ENCODE data around the gene ADCY7.

Gene ADCY7

GRCh38 chr16:50351116-50351515, 84.8 kb downstream of the ADCY7 start:
- no peak for DNase-seq

- no peak for DNase-seq
These were observed 85.6 kb downstream of the ADCY7 start for GRCh38 chr16:50351952-50352351.

GRCh38 chr16:50354082-50354481, 87.7 kb downstream of the ADCY7 start:
- DNase-seq = no peak

- DNase-seq = no peak
These were observed 88.5 kb downstream of the ADCY7 start for GRCh38 chr16:50354629-50355456.

GRCh38 chr16:50359626-50360025, 93.3 kb downstream of the ADCY7 start:
- DNase-seq = no peak

GRCh38 chr16:50360033-50360778, 93.9 kb downstream of the ADCY7 start:
- DNase-seq = no peak

- DNase-seq = peak; percentile 8
These were observed 94.4 kb downstream of the ADCY7 start for GRCh38 chr16:50360779-50361178.

- no peak for DNase-seq
These were observed 97.3 kb downstream of the ADCY7 start for GRCh38 chr16:50363656-50364055.

GRCh38 chr16:50365791-50366575, 99.6 kb downstream of the ADCY7 start:
- no peak for DNase-seq

Measured in NCI-H446 treated with DMSO at 0.1 percent for 48 hours (cell line).